NCI-H1092 treated with DMSO at 0.1 percent for 48 hours (cell line): ENCODE results near the gene ARL15.
A peak's percentile ranks its signal among the peaks of the same experiment; 100 is the strongest.

Source experiments
- DNase-seq: peaks from one replicate; lab custom pipeline; 2025; lab: John Stamatoyannopoulos, UW

ARL15 gene

DNA sequence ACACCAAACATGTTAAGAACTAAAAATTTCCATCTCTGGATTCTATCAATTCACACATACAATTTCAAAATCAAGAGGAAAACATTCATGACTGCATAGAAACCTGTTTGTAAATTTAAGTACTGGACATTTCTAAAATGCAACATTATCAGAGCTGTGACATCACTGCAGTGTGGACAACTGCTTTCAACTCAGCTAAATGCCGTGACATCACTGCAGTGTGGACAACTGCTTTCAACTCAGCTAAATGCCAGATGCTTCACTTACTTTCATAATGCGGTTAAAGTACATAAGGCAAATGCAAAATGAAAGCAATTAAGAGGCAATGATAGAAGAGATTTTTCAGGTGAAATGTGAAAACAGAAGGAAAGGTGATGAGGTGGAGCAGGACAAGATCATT lies 161.5 kb downstream of the ARL15 start:
- DNase-seq: no peak

DNA sequence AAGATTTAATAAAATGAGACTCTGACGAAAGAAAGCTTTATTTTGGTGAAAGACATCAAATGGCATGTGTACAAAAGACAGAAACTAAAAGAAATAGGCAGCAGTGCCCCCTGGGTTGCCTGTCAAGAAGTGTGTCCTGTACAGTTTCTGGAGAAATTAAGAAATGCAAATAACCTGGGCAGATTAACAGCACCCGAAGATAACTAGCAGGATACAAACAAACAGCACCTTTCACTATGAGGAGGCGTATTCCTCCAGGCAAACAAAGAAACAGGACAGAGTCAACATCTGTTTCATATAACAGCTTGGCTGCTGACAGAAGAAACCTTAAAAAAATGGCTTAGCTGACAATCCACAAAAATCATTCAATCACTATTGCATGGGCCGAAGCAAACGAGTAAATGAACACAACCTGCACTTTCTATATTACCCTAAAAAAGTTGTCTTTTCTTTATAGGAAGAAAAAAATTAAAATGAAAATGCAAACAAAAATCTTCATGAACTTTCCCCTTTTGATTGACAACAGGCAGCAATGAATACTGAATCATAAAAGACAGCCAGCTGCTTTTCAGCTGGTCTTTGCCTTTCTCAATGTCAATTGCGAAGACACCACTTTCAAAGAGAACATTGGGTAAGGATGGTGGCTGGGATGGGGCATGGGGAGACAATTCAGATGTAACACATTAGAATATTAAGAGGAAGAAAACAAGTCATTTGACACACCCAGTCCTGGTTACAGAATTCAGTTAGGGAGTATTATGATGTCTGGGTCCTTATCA lies 162.1 kb downstream of the ARL15 start:
- DNase-seq: no peak

DNA sequence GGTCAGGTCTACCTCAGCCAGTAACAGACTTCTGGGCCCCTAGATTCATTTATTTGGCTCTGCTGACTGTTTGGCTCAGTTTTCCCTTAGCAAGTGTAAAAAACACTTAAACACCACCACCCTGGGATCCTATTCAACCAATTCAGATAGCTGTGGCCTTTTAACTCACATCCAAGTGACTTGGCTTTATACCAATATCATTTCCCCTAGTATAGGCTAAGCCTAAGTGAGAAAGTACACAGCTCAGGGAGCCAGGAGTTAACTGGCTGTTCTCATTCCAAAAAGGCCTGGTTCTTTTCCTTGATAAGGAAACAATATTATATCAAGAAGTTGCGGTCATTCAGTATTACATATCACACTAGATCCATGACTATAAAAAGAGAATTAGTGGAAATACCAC lies 163.5 kb downstream of the ARL15 start:
- DNase-seq: peak; percentile 75

DNA sequence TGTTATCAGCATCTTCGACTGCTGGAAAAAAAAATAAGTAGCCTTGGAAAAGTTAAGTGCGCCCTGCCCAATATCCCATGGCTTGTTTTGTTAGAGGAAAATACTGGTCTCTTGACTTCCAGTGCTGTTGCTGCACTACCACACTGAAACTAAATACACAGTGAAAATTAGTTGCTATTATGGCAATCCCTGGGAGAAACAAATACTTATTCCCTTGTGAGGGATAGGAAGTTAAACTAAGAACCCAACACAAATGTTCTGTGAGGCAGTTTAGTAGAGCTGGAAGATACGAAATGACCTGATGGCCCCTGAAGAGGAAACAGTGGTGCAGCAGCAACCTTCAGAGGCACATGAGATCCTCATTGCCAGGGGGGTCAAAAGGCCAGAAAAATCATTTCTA lies 164.0 kb downstream of the ARL15 start:
- DNase-seq: peak; percentile 54

DNA sequence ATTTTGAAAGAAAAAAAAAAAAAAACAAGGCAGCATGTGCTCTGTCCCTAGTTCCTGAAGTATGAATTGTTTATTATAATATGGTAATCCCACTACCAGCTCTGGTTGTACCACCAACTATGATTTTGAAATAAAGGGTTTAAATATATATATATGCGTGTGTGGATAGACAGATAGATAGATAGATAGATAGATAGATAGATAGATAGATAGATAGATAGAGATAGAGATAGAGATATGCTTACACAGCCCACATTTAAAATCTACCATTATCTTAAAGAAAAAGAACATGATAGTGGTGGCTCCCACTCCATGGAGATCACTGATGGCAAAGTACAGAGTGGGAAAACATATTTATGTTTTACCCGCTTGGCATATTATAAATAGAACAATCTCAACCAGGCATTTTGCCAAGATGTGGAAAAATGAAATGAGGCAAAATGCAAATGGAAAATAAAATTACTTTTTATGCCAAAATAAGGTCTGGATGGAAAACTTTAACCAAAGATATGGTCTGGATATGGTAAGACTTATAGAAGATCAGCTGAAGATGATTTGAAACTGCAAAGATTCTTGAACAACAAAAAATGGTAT lies 170.0 kb downstream of the ARL15 start:
- no peak for DNase-seq

DNA sequence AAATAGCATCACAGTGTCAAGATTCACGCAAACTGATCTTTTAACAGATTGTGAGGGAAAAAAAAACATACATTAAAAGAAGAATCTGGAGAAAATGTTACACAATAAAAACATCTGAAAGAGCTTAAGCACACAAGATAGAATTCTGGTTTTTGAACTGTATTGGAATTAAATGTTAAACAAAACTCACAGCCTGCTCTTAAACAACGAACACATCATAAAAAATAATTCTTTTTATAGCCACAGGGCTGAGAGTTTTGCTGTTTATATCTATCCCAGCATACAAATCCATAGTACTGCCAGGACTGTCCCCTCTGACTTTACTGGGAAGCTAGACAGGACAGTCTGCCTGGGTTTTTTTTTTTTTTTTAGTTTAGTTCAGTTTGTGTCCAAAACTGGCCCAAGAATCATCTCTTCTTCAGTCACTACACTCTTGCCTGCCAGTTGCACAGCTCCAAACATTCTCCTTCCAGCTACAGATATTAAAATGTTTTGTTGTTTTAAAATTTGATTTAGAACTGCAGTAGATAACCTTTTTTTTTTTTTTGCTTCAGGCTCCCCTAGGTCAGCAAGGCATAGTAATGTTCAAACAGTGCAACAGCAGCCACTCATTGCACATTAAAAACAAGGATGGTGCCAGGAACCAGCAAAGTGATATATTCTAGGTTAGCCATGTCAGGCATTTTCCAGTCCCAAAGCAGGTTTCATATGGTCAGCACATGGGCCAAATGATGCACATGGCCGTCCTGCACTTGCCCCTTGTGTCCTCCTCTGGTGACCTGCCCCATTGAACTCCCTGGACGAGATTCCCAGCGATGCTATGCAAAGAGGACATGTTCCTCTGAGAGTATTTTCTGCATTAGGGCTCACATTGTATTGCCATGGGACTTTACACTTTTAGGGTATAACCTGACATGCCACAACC lies 173.6 kb downstream of the ARL15 start:
- DNase-seq: no peak

DNA sequence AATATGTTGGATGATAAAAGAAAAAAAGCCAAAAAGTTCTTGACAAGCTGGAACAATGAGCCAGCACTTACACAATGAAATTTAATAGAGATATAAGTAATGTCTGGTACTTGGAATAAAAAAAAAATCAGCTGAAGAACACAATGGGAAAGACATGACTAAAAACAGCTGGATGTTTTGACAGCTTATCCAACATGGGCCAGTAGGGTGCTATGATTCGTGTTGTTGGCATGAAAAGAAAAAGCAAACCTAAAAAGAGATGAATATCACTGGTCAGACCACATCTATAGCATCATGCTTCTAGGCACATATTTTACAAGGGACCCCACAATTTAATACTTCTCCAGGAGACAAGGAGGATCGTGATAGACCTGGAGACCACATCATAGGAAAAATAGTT lies 175.3 kb downstream of the ARL15 start:
- no peak for DNase-seq

DNA sequence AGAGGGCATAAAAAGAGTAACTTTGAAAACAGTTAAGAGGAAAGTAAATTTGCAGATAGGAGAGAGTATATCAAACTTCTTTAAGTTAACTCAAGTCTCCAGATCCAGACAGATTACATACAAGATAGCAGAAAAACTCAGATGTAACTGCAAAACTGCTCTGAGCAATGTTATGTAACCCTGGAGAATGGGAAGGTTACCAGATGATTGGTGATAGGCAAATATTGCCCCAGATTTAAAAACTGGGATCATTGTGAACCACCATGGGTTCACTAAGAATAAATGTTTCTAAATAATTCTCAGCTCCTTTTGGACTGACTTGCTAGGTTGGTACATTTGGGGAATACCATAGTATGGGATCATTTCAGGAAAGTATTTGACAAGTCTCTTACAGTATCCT lies 176.5 kb downstream of the ARL15 start:
- no peak for DNase-seq

DNA sequence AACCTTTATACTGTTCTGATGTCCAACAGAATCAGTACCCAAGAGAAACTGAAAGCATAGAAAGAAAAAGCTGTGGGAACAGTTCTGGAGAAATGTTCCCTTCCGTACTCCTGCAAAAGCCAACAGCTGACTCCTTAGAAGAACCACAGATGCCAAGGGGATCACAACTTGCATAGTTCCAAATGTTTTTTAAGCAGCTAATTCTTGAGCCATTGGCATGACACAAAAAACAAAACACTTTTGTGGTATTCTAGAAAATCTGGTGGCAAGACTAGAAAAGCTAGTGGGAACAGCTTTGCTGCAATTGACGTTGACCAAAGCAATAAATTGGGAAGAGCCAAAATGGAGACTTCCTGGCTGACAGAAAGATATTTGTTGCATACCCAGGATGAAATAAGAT lies 189.9 kb downstream of the ARL15 start:
- no peak for DNase-seq

DNA sequence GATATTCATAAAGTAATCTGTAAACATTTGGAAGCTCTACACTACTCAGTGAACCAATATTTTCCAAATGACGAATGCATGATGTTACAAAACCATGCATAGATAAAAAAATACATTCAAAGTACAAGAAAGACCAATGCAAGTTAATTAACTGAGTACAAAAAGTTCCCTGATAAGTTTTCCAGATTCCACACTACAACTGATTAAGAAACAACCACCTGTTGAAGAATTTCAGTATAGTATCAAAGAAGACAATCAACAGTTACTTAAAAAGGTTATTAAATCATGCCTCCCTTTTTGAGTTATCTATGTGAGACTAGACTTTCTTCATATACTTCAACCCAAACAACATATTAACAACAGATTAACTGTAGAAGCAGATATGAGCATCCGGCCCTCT lies 192.4 kb downstream of the ARL15 start:
- DNase-seq: no peak

DNA sequence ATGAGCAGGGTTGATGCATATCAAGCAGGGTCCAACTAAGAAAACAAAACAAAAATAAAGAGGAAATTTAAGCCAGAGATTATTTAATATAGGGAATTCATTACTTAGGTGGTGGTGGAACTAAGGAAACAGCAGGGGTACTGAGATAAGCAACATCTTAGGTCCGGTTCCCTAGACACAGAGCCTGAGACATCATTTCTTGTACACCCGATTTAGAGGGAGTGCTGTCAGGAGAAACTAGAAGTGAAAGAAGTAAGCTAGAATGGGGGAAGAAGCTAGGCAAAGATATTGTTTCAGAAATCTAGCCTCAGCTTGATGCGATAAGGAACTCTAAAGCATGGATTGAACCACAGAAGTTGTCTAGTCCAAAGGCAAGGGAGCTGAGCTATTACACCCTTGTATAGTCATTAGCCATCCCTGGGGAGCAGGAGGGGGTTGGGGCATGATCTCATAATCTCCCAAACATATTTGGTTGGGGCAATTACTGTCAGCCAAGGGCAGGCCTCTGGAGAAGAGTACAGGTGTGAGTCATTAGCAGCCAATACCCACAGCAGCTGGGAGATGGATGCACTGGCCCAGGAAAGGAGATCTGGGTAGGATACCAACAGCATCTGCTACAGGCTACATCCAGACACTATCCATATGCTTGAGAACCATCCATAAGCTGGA lies 194.5 kb downstream of the ARL15 start:
- DNase-seq: no peak

DNA sequence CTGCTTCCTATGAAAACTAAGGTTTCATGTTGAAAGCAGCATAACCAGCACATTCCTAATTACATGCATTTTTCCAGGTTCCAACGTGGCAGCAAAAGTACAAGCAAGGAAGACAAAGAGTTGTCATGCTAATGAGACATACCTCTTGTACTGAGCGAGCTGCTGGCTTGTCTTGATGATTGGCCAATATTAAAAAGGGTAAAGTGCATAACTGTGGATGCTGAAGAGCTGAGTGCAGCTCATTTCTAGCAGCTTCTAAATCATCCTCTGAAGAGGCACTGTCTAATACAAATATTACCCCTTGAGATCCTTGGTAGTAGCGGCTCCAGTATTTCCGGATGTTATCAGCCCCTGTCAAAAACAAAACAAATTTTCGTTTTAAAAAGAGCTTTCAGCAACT lies 197.3 kb downstream of the ARL15 start:
- DNase-seq: no peak

DNA sequence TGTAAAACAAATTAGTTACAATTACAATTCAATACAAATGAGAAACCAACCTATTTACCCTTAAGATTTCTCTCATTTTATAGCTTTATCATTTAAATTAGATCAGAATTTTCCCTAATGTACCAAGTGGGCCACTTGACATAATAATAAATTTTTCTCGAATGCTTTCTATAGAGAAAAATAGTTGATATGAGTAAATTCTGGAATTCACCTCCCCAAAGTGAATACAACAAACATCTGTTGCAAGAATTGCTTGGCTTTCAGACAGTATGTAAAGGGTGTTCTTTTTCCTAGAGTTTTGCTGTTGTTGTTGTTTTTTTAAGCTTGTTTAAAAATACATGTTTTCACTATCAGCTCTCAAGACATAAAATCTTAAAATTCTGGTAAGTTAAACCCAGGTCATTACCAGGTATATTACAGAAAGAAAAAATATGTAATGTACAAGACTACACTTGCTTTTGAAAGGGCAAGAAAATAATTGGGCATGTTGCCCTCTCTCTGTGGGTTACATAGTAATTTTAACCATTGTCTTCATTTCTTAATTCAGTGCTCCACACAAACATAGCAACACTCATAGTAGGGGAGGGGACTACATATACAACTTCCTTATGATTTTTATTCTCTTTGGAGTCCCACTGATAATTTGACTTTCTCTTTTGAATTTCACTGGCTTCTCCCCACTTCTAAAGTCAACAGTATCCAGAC lies 200.6 kb downstream of the ARL15 start:
- no peak for DNase-seq

DNA sequence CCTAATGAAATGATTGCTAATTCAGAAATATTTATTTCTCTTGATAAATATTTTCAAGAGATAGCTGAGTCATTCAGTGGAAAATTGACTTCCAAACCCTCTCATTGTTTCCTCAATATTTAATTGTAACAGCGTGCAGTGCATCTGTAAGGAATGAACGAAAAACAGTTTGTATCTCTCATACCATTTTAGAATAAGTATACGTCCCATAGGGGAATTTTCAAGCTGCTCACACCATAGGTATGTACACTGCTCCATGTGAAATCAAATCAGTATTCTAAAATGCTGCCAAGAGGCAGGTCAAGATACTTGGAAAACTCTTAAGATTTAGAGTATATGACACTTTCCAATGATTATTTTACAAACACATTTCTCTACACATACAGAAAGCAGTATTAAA lies 202.2 kb downstream of the ARL15 start:
- DNase-seq: no peak

DNA sequence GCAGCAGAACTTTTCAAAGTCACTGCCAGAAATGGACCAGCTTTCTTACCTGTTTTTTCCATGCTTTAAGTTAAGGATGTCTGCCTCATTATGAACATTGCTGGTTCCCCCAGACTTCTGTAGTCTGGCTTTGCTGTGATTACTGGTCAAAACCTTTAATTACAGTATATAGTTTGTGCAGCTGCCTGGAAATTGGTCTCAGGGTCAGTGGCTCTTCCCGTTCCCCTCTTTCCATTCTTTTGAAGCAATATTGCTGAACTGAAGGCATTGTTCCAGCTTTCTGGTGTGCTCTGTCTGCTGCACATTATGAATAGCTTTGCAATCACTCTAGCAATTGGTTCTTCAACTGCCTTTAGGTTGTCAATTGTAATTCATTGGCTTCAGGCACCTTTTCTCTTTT lies 206.5 kb downstream of the ARL15 start:
- no peak for DNase-seq

DNA sequence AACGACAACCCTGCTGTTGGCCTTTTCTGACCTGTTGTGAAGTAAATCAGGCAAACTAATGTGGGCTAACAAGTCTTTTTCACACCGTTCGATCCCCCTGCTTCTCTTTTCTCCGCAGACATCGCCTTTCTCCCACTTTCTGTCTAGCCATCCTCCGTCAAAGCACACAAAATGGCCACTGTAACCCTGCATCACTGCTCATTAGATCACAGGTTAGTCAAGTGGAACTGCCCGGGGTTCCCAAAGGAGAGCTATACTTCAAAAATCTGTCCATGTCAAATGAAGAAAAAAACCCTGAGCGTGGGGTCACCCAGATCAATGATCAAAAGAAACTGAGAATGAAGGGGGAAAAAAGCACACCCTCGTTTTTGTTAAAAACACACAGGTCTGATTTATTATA lies 212.1 kb downstream of the ARL15 start:
- no peak for DNase-seq

DNA sequence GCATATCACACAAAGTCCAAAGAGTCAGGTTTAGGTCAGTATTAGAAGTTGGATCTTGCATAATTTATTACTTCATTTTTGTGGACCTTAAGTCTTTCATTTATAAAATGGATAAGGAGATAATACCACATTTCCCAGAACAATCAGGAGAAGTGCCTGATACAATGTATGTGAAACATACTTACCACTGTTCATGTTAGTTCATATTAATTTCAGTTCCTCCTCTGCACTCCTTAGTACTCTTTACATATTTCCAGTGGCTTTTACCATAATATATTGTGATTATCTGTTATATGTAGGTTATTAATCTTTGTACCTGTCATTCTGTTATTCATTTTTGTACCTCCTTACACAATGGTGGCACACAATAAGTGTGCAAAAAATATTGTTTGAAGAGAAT lies 214.4 kb downstream of the ARL15 start:
- DNase-seq: no peak

DNA sequence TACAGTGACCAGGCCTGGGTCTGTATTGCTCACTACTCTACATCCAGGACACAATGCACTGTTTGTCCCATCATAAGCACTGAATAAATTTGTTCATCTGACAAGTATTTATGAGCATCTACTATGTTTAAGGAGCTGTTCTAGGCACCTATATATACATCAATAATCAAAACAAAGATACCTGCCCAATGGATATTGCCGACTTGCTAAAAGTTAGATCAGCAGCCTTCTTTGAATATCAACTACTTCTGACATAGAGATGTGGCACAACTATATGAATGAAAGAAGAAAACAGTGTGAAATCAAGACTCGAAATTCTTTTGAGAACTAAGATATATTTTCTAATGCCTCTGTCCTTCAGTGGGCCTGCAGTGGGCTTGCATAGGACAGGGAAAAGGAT lies 215.7 kb downstream of the ARL15 start:
- DNase-seq: no peak

DNA sequence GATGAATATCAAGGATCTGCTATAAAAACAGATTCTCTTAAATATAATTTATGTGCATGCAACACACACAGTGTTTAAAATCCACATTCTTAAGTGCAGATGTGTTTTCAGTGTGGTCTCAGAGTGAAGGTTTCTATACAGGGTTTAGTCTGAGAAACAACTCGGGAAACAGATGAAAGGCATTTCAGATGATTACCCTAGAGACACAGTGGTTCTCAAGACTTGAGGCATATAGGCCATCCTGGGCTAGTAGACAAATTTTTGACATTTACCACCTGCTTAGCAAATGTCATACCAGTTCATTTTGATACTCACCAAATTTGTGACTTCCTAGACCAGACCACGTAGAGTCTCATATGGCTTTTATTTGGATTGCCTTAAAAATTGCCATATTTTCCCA lies 216.5 kb downstream of the ARL15 start:
- DNase-seq: no peak

DNA sequence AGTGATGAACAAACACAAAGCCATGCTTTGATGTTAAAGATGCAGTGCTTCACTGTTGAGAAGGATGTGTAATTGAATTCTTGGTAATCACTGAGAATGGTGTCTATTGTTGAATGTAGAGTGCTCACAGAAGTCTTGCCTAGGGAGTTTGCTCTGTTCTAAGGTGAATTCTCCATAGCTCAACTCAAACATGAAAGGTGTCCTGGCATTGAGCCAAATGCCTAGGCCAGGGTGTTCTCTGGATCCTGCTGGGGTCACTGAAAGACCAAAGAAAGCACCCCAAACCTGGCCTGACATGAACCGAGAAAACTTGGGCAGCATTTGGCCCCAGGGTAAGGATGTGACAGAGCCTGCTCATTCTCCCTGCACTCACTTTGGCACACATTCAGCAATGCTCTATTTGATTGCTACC lies 217.3 kb downstream of the ARL15 start:
- peak; percentile 4 for DNase-seq

DNA sequence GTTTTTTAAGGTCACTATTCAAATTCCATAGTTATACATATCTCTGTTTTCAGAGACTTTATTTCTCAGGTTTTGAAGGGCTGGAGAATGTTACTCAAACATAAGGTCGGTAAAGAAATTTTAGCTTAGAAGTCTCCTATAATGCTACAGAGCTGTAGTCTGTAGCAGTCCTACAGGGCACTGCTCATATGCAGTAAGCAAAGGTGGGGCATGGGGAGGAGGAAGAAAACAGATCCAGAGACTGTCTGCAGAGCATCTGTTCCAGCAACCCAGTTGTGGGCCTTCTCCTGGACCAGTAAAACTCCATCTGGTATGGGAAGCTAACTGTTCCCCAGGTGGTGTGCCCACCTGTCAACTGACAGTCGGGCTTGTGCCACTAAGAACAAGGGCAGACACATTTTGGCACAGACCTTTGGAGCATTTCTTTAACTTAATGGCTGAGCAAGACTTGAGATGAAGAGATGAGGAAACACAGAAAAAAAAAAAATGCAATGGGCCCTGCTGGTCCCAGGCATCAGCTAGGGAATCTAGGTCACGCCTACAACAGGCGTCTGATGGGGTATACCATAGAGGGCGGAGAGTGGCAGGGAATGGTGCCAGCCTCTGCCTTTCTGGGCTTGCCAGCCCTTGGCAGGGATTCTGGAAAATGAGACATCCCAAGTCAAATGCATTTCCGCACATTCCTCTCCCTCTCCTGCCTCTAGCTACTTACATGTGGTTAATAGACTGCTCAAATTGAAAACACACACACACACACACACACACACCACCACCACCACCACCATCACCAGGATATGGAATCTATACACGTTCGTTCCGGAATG lies 218.9 kb downstream of the ARL15 start:
- DNase-seq: no peak
